Right forelimb (tissue), 1 donor: ENCODE results near the gene PLCG1.

Experiments used
- DNase-seq: peaks from one replicate; pipeline ENCODE4 v3.0.0-alpha.2; 2018

PLCG1 gene

DNA sequence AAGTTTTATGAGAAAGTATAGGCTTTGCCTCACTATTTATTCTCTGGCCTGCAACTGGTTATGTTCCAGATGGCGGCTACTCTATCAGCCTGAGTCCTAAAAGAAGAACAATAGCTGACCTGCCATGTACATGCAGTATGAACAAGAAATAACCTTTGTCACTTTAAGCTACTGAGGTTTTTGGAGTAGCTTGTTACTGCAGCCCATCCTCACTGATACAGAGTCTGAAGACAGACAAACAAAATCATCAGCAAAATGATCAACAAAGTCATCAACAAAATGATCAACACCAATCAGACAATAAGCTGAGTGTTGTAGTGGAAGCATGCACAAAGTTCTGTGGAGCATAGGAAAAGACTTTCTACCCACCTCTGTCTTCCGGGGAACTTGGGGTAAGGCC, 82.5 kb downstream of the PLCG1 start:
- DNase-seq = no peak

GRCh38 chr20:41221614-41222218, 84.4 kb downstream of the PLCG1 start:
- no peak for DNase-seq

DNA sequence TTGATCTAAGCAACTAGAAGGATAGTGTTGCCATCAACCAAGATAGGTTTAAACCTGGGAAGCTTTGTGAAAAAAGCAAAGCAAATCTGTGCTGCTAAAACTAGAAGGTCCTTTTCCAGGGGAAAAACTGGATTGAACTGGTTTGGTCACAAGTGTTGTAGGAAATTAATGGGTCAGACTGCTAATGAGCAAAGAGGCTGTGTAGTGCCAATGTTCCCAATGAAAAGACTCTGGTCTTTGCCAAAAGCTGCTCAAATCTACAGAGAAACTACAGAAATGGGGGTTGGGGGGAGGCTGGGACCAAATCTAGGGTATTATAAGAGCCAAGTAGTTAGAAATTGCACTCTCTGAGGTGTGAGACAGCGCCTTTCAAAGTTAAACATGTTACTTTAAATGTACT, 85.0 kb downstream of the PLCG1 start:
- DNase-seq = no peak

DNA sequence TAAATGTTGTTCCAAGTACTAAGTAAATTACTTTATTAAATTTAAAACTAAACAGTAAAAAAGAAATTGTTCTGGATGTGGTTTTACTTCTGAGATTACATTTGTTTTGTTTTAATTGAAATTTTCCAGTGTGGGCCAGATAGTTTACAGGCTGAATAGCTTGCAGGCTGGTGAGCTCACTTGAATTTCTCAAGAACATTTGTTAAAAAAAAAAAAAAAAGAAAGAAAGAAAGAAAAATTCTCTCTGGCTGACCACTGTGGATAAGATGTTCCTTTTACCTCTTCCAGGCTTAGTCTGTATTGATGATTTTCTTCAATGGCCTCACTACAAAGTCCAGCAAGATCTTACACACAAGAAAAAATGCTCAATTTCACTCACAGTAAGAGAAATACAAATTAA, 85.4 kb downstream of the PLCG1 start:
- DNase-seq = no peak

DNA sequence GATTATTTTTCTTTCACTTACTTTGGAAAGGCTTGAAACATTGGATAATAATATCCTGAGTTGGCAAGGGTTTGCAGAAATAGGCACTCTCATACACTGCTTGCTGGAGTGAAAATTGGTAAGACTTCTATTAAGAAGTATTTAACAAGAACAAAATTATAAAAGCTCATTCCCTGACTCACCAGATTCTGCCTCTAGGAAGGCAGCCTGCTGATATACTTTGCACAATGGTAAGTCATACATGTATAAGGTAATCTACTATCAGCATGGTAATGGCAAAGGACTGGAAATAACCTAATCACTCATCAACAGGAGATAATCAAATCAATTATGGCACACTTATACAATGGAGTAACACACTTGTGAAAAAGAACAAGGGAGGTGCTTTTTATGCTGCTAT, 85.8 kb downstream of the PLCG1 start:
- DNase-seq = no peak

- no peak for DNase-seq
These were observed 86.9 kb downstream of the PLCG1 start for GRCh38 chr20:41224281-41224680.

- no peak for DNase-seq
These were observed 87.7 kb downstream of the PLCG1 start for GRCh38 chr20:41225091-41225490.

GRCh38 chr20:41226426-41226825, 89.1 kb downstream of the PLCG1 start:
- no peak for DNase-seq
